Glutamatergic neuron (in vitro differentiated cells): ENCODE results near the gene TRAF5. TPM values are rescaled to one million over a fixed set of nuclear protein-coding genes. Genes with fewer than 3 reads are reported as not detected.

ENCODE experiments used
- DNase-seq: peaks from one replicate; pipeline ENCODE4 v3.0.0; 2022
- H3K27ac Mint-ChIP-seq: one replicate; pipeline ENCODE4 v1.8.0; 2020; ENCODE audit warnings: mild to moderate bottlenecking, mixed read lengths, inconsistent platforms; ENCODE audit not compliant: unreplicated experiment
- H3K27me3 Mint-ChIP-seq: one replicate; pipeline ENCODE4 v1.8.0; 2020; ENCODE audit warnings: mild to moderate bottlenecking, moderate library complexity, mixed read lengths, inconsistent platforms; ENCODE audit not compliant: unreplicated experiment
- H3K36me3 Mint-ChIP-seq: one replicate; pipeline ENCODE4 v1.8.0; 2020; ENCODE audit warnings: mild to moderate bottlenecking, mixed read lengths, inconsistent platforms; ENCODE audit not compliant: unreplicated experiment
- H3K4me1 Mint-ChIP-seq: one replicate; pipeline ENCODE4 v1.8.0; 2020; ENCODE audit warnings: mild to moderate bottlenecking, low read depth, mixed read lengths, inconsistent platforms; ENCODE audit not compliant: unreplicated experiment
- H3K4me3 Mint-ChIP-seq: one replicate; pipeline ENCODE4 v1.8.0; 2020; ENCODE audit warnings: mild to moderate bottlenecking, mixed read lengths, inconsistent platforms; ENCODE audit not compliant: unreplicated experiment
- H3K9me3 Mint-ChIP-seq: one replicate; pipeline ENCODE4 v1.8.0; 2020; ENCODE audit warnings: mild to moderate bottlenecking, moderate library complexity, mixed read lengths, inconsistent platforms; ENCODE audit not compliant: unreplicated experiment
- CTCF ChIP-seq: fragments of 200-600 bp; sonication (generic); IDR thresholded peaks from one replicate; pipeline ENCODE4 v1.5.0; 2021; ENCODE audit not compliant: partially characterized antibody, unreplicated experiment
- total RNA-seq: library from RNA; stranded (reverse); fragmentation: NEBNext Ultra II Directional; extraction: Animal tissue kit (Norgen Biotek cat#: 25700); gene quantifications from one replicate; pipeline ENCODE4 v1.2.1, GENCODE V29; 2021; ENCODE audit not compliant: unreplicated experiment

TRAF5 gene
- total RNA-seq, 1 donor from 2014 or later = 9.7 TPM

- no peaks in the 10 kb centered on the region for H3K36me3 Mint-ChIP-seq
- no peaks in the 10 kb centered on the region for H3K4me1 Mint-ChIP-seq
- H3K27me3 Mint-ChIP-seq = no peaks in the 10 kb centered on the region
- no peak overlapping the region for H3K27ac Mint-ChIP-seq
- H3K9me3 Mint-ChIP-seq = no peaks in the 10 kb centered on the region
- DNase-seq = no peak
- no peak for TF ChIP-seq CTCF
- H3K4me3 Mint-ChIP-seq = no peak overlapping the region
Measured at GRCh38 chr1:211371406-211372105, 44.9 kb downstream of the TRAF5 start.

- H3K27me3 Mint-ChIP-seq = no peaks in the 10 kb centered on the region
- TF ChIP-seq CTCF = no peak
- DNase-seq = no peak
- H3K36me3 Mint-ChIP-seq = no peaks in the 10 kb centered on the region
- H3K4me3 Mint-ChIP-seq = no peak overlapping the region
- no peaks in the 10 kb centered on the region for H3K4me1 Mint-ChIP-seq
- no peaks in the 10 kb centered on the region for H3K9me3 Mint-ChIP-seq
- no peak overlapping the region for H3K27ac Mint-ChIP-seq
Measured at GRCh38 chr1:211372463-211372862, 45.8 kb downstream of the TRAF5 start.

- peaks cover 3% of the 10 kb centered on the region for H3K27me3 Mint-ChIP-seq
- no peaks in the 10 kb centered on the region for H3K9me3 Mint-ChIP-seq
- H3K4me3 Mint-ChIP-seq = no peak overlapping the region
- no peak for DNase-seq
- H3K36me3 Mint-ChIP-seq = no peaks in the 10 kb centered on the region
- no peak for TF ChIP-seq CTCF
- no peaks in the 10 kb centered on the region for H3K4me1 Mint-ChIP-seq
- H3K27ac Mint-ChIP-seq = no peak overlapping the region
Measured at GRCh38 chr1:211375146-211375818, 48.6 kb downstream of the TRAF5 start.

- Mint-ChIP-seq H3K27me3 (peaks cover 3% of the 10 kb centered on the region), H3K4me3 (no peak overlapping the region), H3K9me3 (no peaks in the 10 kb centered on the region), H3K36me3 (no peaks in the 10 kb centered on the region), H3K27ac (no peak overlapping the region), H3K4me1 (no peaks in the 10 kb centered on the region)
- TF ChIP-seq CTCF = no peak
- no peak for DNase-seq
Measured at GRCh38 chr1:211375949-211376348, 49.3 kb downstream of the TRAF5 start.

GRCh38 chr1:211376807-211377470 is 50.3 kb downstream of the TRAF5 start:
- no peaks in the 10 kb centered on the region for H3K9me3 Mint-ChIP-seq
- peaks cover 2% of the 10 kb centered on the region for H3K4me1 Mint-ChIP-seq
- H3K27me3 Mint-ChIP-seq = peaks cover 3% of the 10 kb centered on the region
- H3K4me3 Mint-ChIP-seq = no peak overlapping the region
- TF ChIP-seq CTCF = no peak
- H3K36me3 Mint-ChIP-seq = no peaks in the 10 kb centered on the region
- no peak overlapping the region for H3K27ac Mint-ChIP-seq
- DNase-seq = no peak
